K562 (cell line): Measurements from ENCODE around the gene BCAS4. TPM values are rescaled to one million over a fixed set of nuclear protein-coding genes. Genes with fewer than 3 reads are reported as not detected.
A peak's percentile ranks its signal among the peaks of the same experiment; 100 is the strongest.

Experiments used
- ATAC-seq: fragments of 200-7000 bp; cut with Tn5 transposase; 3 replicates; pipeline ENCODE4 v1.9.1; 2020; ENCODE audit warnings: moderate library complexity
- BruUV-seq: library from RNA; stranded (reverse); fragments of 400-500 nt; replicated peaks from 2 replicates; lab custom pipeline; 2021; lab: Mats Ljungman, UMichigan
- CTCF ChIA-PET: fragments of 300-600 bp; formaldehyde crosslinking; extraction: SDS; loops from one replicate; lab custom pipeline; 2021; ENCODE audit warnings: low intra/inter-chr PET ratio; lab: Yijun Ruan, JAX
- POLR2A ChIA-PET: fragments of 300-600, 350-650 bp; sonication (Branson Sonifier 250); formaldehyde crosslinking; extraction: SDS; loops from one replicate; lab custom pipeline; 2021; ENCODE audit warnings: antibody characterized with exemption, inconsistent platforms; lab: Yijun Ruan, JAX
- DNase-seq, 4 experiments: peaks; one replicate each; pipeline versions ENCODE4 v3.0.0 to v3.0.0-alpha.2; 2011 to 2018; ENCODE audit warnings: low spot score in 3 of 4, mixed read lengths in 3 of 4; ENCODE audit errors: extremely low read depth in 1 of 4
- FAIRE-seq: peaks from 2 replicates; lab custom pipeline; 2011; peaks lifted over from hg19 to GRCh38; lab: Jason Lieb, UNC
- H2AFZ ChIP-seq: 2 replicates; pipeline ENCODE4 v1.6.0; 2011; ENCODE audit warnings: low read depth, low read length, control low read depth, inconsistent platforms
- H3K27ac ChIP-seq: fragments of 200-600 bp; 3 replicates; pipeline ENCODE4 v1.8.0; 2011; ENCODE audit warnings: low read depth, mild to moderate bottlenecking, control low read depth, inconsistent platforms, low read length, moderate library complexity, mixed read lengths; ENCODE audit errors: extremely low read depth
- H3K27me3 ChIP-seq, 2 experiments: fragments of 300-600 bp in 1 of 2; 2 replicates in 1 of 2; 3 replicates in 1 of 2; pipeline versions ENCODE4 v1.6.0 to v1.8.0; 2011; ENCODE audit warnings: inconsistent platforms in 2 of 2, low read length in 2 of 2, mild to moderate bottlenecking in 1 of 2, mixed read lengths in 1 of 2, moderate library complexity in 1 of 2; ENCODE audit not compliant: control insufficient read depth in 2 of 2, insufficient read depth in 2 of 2
- H3K36me3 ChIP-seq: fragments of 300-600 bp; 3 replicates; pipeline ENCODE4 v1.8.0; 2011; ENCODE audit warnings: mild to moderate bottlenecking, low read length, inconsistent platforms; ENCODE audit not compliant: control insufficient read depth, insufficient read depth
- H3K4me1 ChIP-seq, 2 experiments: fragments of 200-600 bp in 1 of 2; replicated peaks in 1 of 2; 2 replicates in 1 of 2; 3 replicates in 1 of 2; pipeline versions ENCODE4 v1.5.1 to v1.8.0; 2011; ENCODE audit warnings: inconsistent platforms in 2 of 2, low read length in 2 of 2, mild to moderate bottlenecking in 1 of 2, mixed read lengths in 1 of 2, moderate library complexity in 1 of 2; ENCODE audit not compliant: control insufficient read depth in 2 of 2, insufficient read depth in 2 of 2
- H3K4me2 ChIP-seq: 2 replicates; pipeline ENCODE4 v1.6.1; 2011; ENCODE audit warnings: low read length, control low read depth, inconsistent platforms, mixed read lengths; ENCODE audit not compliant: insufficient read depth
- H3K4me3 ChIP-seq: fragments of 200-600 bp; sonication (generic), shearing (Covaris generic); 2 replicates; pipeline ENCODE4 v1.5.1; 2016; ENCODE audit warnings: control low read depth, inconsistent platforms
- H3K79me2 ChIP-seq: fragments of 200-600 bp; 3 replicates; pipeline ENCODE4 v1.8.0; 2011; ENCODE audit warnings: low read length, inconsistent platforms; ENCODE audit not compliant: control insufficient read depth, insufficient read depth
- H3K9ac ChIP-seq, 2 experiments: 2 replicates each; pipeline versions ENCODE4 v1.6.0 to v1.6.1; 2011; ENCODE audit warnings: low read depth in 2 of 2, low read length in 2 of 2, control low read depth in 1 of 2, inconsistent platforms in 1 of 2, mild to moderate bottlenecking in 1 of 2, mixed read lengths in 1 of 2; ENCODE audit not compliant: insufficient read depth in 1 of 2
- H3K9me1 ChIP-seq: one replicate; pipeline ENCODE4 v1.6.0; 2011; ENCODE audit warnings: inconsistent platforms, mild to moderate bottlenecking, low read length, moderate library complexity; ENCODE audit not compliant: control insufficient read depth, insufficient read depth
- H3K9me3 ChIP-seq: replicated peaks from 2 replicates; pipeline ENCODE4 v1.5.1; 2011; ENCODE audit warnings: low read depth, low read length, inconsistent platforms; ENCODE audit not compliant: control insufficient read depth, insufficient read depth
- H4K20me1 ChIP-seq: replicated peaks from 2 replicates; pipeline ENCODE4 v1.6.1; 2011; ENCODE audit warnings: low read length, inconsistent platforms, mixed read lengths; ENCODE audit not compliant: control insufficient read depth, insufficient read depth
- EP400 ChIP-seq: fragments of 450-650 bp; IDR thresholded peaks from 2 replicates; pipeline ENCODE4 v1.6.1; 2017; ENCODE audit warnings: antibody characterized with exemption, mild to moderate bottlenecking, moderate library complexity
- NFIC ChIP-seq: fragments of 450-650 bp; IDR thresholded peaks from 2 replicates; pipeline ENCODE4 v1.6.1; 2017; ENCODE audit warnings: mild to moderate bottlenecking, inconsistent platforms
- ZFPM2 ChIP-seq: fragments of 250-450 bp; sonication (Bioruptor Pico); IDR thresholded peaks from 2 replicates; pipeline ENCODE4 v1.5.1; 2022; ENCODE audit warnings: mild to moderate bottlenecking
- ZNF121 ChIP-seq: sonication (generic); formaldehyde crosslinking; conservative IDR thresholded peaks from 2 replicates; pipeline ENCODE4 v1.8.0; 2022; ENCODE audit warnings: missing genetic modification reagents
- WGBS: fragments of 100-300 bp; shearing (Covaris generic); methylation state at CpG from one replicate; pipeline ENCODE4 v1.1.6; 2016; ENCODE audit warnings: low coverage, mixed read lengths; ENCODE audit not compliant: insufficient coverage; ENCODE audit errors: missing lambda C conversion rate; 5-methylcytosine and 5-hydroxymethylcytosine counted together
- in situ Hi-C: fragments of 300-500 bp; cut with MboI; formaldehyde crosslinking; loops from 4 replicates; pipeline ENCODE4 v1.15.0; 2018; ENCODE audit warnings: inconsistent platforms, mixed read lengths
- intact Hi-C: fragments of 100-400 bp; cut with micrococcal nuclease; formaldehyde crosslinking; loops from 2 replicates; pipeline ENCODE4 v1.14.2; 2022
- polyA plus RNA-seq, 8 experiments: library from polyadenylated mRNA; depleted of rRNA in 4 of 8; stranded (reverse) in 5 of 8; unstranded in 3 of 8; fragments of >200 nt; fragmentation: Nextera tagmentation in 2 of 8; fragmentation: Illumina TruSeq in 1 of 8; extraction: Ambion mirVana in 2 of 8; extraction: Trizol in 1 of 8; gene quantifications; 2 replicates each; pipeline versions ENCODE4 v1.2.1 to v1.2.3, GENCODE V29; 2011 to 2014; ENCODE audit warnings: inconsistent platforms in 1 of 8, missing spikeins in 1 of 8
- total RNA-seq, 7 experiments: library from RNA; depleted of rRNA in 6 of 7; stranded (reverse); fragments of >200 nt in 6 of 7; fragmentation: Illumina TruSeq in 2 of 7; extraction: Trizol in 2 of 7; gene quantifications; 2 replicates each; pipeline versions ENCODE4 v1.2.1 to v1.2.3, GENCODE V29; 2011 to 2021; ENCODE audit warnings: low replicate concordance in 1 of 7

The BCAS4 gene
- total and polyA plus RNA-seq, 9 of the 15 experiments (the other 6 are each of a cell fraction or from before 2014, with no cell fraction given): 0.15 to 2.3 (median 0.47) TPM

GRCh38 chr20:50845566-50846215 is 50.8 kb downstream of the BCAS4 start:
- Histone ChIP-seq H2AFZ (no peak overlapping the region), H3K27me3 (peaks cover 3 to 15% of the 10 kb centered on the region in 2 experiments; a peak in 3 of 5 replicates), H3K79me2 (no peaks in the 10 kb centered on the region), H3K9ac (no peak overlapping the region; a peak in 1 of 4 replicates), H3K4me2 (no peak overlapping the region), H3K9me1 (no peaks in the 10 kb centered on the region)
- FAIRE-seq (no peak), ATAC-seq (no peak)
- TF ChIP-seq NFIC (peak; percentile 30; the same call in 1 of the 2 replicates), EP400 (no peak)
- TF ChIP-seq, all 486 proteins: peak for 1
- in situ Hi-C loops: no loop called here
- DNase-seq: no peak
- 25% methylated on average over 11 of the region's 15 CpGs for WGBS
- intact Hi-C loops: no loop called here
- Histone ChIP-seq H4K20me1 (no peaks in the 10 kb centered on the region), H3K27ac (no peak overlapping the region), H3K9me3 (no peaks in the 10 kb centered on the region), H3K36me3 (no peaks in the 10 kb centered on the region), H3K4me1 (peaks cover 0 to 27% of the 10 kb centered on the region in 2 experiments; a peak in 3 of 5 replicates), H3K4me3 (no peak overlapping the region)
- CTCF ChIA-PET: no interaction called here
- BruUV-seq: no TSS peak
- POLR2A ChIA-PET: interaction anchor here (0.6 kb wide), 1 partner anchor 15 kb away, joined by 4 read pairs; no protein-coding TSS in a partner anchor

GRCh38 chr20:50848341-50848808 is 53.5 kb downstream of the BCAS4 start:
- Histone ChIP-seq H3K4me1 (peaks cover 0 to 26% of the 10 kb centered on the region in 2 experiments; a peak in 3 of 5 replicates), H3K9me1 (no peaks in the 10 kb centered on the region), H3K27ac (no peak overlapping the region), H3K79me2 (no peaks in the 10 kb centered on the region), H3K4me3 (no peak overlapping the region), H4K20me1 (no peaks in the 10 kb centered on the region), H3K9me3 (no peaks in the 10 kb centered on the region), H2AFZ (0 out of 2 replicates have a peak overlapping the region, but pooled peaks have one; percentile 9), H3K27me3 (peaks cover 3 to 15% of the 10 kb centered on the region in 2 experiments; a peak in 3 of 5 replicates), H3K36me3 (no peaks in the 10 kb centered on the region), H3K4me2 (no peak overlapping the region), H3K9ac (no peak overlapping the region)
- ATAC-seq (no peak), DNase-seq (no peak), FAIRE-seq (no peak)
- POLR2A ChIA-PET: interaction anchor here (0.6 to 0.7 kb wide), 2 partner anchors 17 to 26 kb away, joined by 3 read pairs; no protein-coding TSS in a partner anchor
- no TSS peak for BruUV-seq
- WGBS: 6% methylated on average over 8 of the region's 8 CpGs
- no peak for TF ChIP-seq ZFPM2 (CRISPR knock-in tag)
- TF ChIP-seq ZNF121 (CRISPR knock-in tag): 0 out of 2 replicates have a peak, but pooled peaks have one; percentile 4
- TF ChIP-seq, all 486 proteins: peak for 1
- in situ Hi-C loops (no loop called here), intact Hi-C loops (no loop called here)
- CTCF ChIA-PET: no interaction called here
